ENCODE data around the gene RPUSD2.

RPUSD2 gene

DNA sequence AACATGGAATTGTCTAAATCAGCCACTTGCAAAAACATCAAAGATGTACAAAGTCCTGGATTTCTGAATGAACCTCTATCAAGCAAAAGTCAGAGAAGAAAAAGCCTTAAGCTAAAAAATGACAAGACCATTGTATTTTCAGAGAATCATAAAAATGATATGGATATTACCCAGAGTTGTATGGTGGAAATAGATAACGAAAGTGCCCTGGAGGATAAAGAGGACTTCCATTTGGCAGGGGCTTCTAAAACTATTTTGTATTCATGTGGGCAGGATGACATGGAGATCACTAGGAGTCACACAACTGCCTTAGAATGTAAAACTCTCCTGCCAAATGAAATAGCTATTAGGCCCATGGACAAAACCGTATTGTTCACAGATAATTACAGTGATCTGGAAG, 54.3 kb downstream of the RPUSD2 start:
- no peak for DNase-seq

All from activated CD8-positive, alpha-beta memory T cell treated with anti-CD3 and anti-CD28 coated beads for 24 hours (primary cell).